Upper lobe of left lung (tissue), 6 donors: ENCODE measurements around the gene SCGB3A1. TPM values are rescaled to one million over a fixed set of nuclear protein-coding genes. Genes with fewer than 3 reads are reported as not detected.

Experiments used
- ATAC-seq, 2 donors: fragments of 200-7000 bp; cut with Tn5 transposase; one replicate each; pipeline ENCODE4 v1.9.1; 2022; ENCODE audit warnings: mild to moderate bottlenecking in 2 of 2, moderate library complexity in 2 of 2; ENCODE audit not compliant: low FRiP score in 2 of 2
- DNase-seq, 2 donors: peaks; one replicate each; pipeline ENCODE4 v3.0.0-alpha.2; 2019 to 2020
- H3K27ac ChIP-seq, 4 donors: fragments of 200-600 bp; sonication (generic); one replicate each; pipeline ENCODE4 v1.5.1; 2016 to 2019
- H3K27me3 ChIP-seq, 4 donors: fragments of 200-600 bp; sonication (generic); one replicate each; pipeline ENCODE4 v1.5.1; 2017 to 2019
- H3K36me3 ChIP-seq, 4 donors: fragments of 200-600 bp; sonication (generic); one replicate each; pipeline ENCODE4 v1.5.1; 2016 to 2019
- H3K4me1 ChIP-seq, 4 donors: fragments of 200-600 bp; sonication (generic); one replicate each; pipeline ENCODE4 v1.5.1; 2018 to 2019
- H3K4me3 ChIP-seq, 4 donors: fragments of 200-600 bp; sonication (generic); one replicate each; pipeline ENCODE4 v1.5.1; 2017 to 2019; ENCODE audit warnings: mild to moderate bottlenecking in 2 of 4, moderate library complexity in 1 of 4
- H3K9me3 ChIP-seq, 4 donors: fragments of 200-600 bp; sonication (generic); one replicate each; pipeline ENCODE4 v1.5.1; 2018 to 2019
- EP300 ChIP-seq, 4 donors: sonication (generic); formaldehyde crosslinking; IDR thresholded peaks; one replicate each; pipeline ENCODE4 v1.5.1; 2017; ENCODE audit warnings: antibody characterized with exemption in 4 of 4, control low read depth in 2 of 4
- POLR2A ChIP-seq, 4 donors: fragments of 450-650 bp; IDR thresholded peaks; one replicate each; pipeline ENCODE4 v1.5.1; 2016 to 2017; ENCODE audit warnings: antibody characterized with exemption in 4 of 4, mild to moderate bottlenecking in 2 of 4
- POLR2AphosphoS5 ChIP-seq, 2 donors: sonication (generic); formaldehyde crosslinking; IDR thresholded peaks; one replicate each; pipeline ENCODE4 v1.5.1; 2017; ENCODE audit warnings: antibody characterized with exemption in 2 of 2
- WGBS, 2 donors: methylation state at CpG; one replicate each; pipeline ENCODE4 v1.1.5; 2017 to 2018; 5-methylcytosine and 5-hydroxymethylcytosine counted together
- total RNA-seq, 6 donors: library from RNA; depleted of rRNA in 4 of 6; stranded (reverse); fragments of >200 nt in 4 of 6; gene quantifications; one replicate each; pipeline versions ENCODE4 v1.1.0 to v1.2.1, GENCODE V29; 2016 to 2021
- TF ChIP-seq, protein P1 (sequence below), 6 experiments: fragments of 450-650 bp in 4 of 6; fragments of 200-600 bp in 2 of 6; sonication (generic) in 2 of 6; IDR thresholded peaks; one replicate each; pipeline ENCODE4 v1.5.1; 2016 to 2019; ENCODE audit warnings: antibody characterized with exemption in 6 of 6
- donor health status: DM: no; HTN: no; CAD: no; lungs with moderate emphysema.
- donor health status: DM: no; HTN: yes; CAD: no; lungs with severe emphysema.

SCGB3A1 gene
- total RNA-seq, 6 donors from 2014 or later: 232 to 940 (median 596) TPM

DNA sequence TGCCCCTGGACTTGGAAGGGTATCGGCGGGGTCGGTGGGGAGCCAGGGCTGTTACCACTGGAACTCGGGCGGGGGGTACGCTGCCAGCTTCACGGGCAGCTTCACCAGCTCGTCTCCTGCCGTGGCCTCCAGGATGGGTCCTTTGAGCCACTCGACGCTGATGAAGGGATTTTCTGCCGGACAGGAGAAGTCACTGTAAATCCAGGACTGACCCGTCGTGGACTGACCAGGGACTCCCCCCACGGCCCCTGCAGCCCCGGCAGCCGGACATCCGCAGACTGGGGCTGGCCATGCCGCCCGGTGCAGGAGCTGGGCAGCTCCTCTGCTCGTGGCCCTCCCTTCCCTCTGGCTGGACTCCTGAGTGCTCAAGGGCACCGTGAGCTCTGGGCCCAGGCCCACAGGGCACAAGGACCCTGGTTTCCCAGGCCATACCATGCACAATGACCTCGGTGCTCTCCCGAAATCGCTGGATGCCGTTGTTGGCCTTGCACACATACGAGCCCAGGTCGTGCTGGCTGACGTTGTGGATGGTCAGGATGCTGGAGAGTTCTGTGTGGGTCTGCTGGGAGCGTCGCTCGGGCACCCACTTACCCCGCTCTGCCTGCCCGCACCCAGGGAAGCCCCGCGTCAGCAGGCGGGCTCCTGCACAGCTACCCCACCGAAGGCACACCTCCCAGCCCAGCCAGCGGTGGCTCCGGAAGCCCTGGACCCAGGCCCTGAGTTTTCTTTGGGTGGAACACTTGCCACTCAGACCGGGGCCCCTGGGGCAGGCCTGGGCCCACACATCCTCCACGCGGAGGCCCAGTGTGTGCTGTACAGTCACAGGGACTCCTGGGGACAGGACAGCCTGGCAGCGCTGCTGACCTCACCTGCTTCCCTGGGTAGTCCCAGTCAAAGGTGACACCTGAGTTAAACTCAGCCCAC, 37.8 kb upstream of the SCGB3A1 start:
- WGBS, 2 donors: 89 to 91% methylated on average over 7 to 42 of the region's 44 CpGs
- DNase-seq (peak in 1 of 2 donors; percentile 75), ATAC-seq (no peak)
- H3K27ac ChIP-seq: no peak overlapping the region
- H3K4me1 ChIP-seq: peaks cover 0 to 17% (median 9%) of the 10 kb centered on the region in 4 donors
- H3K4me3 ChIP-seq: no peak overlapping the region
- H3K27me3 ChIP-seq: no peaks in the 10 kb centered on the region
- H3K9me3 ChIP-seq: no peaks in the 10 kb centered on the region
- TF ChIP-seq POLR2AphosphoS5 (IDR thresholded peaks at IDR 0.05) (no peak), EP300 (IDR thresholded peaks at IDR 0.05) (no peak), POLR2A (IDR thresholded peaks at IDR 0.05) (no peak)
- TF ChIP-seq, protein P1, sequence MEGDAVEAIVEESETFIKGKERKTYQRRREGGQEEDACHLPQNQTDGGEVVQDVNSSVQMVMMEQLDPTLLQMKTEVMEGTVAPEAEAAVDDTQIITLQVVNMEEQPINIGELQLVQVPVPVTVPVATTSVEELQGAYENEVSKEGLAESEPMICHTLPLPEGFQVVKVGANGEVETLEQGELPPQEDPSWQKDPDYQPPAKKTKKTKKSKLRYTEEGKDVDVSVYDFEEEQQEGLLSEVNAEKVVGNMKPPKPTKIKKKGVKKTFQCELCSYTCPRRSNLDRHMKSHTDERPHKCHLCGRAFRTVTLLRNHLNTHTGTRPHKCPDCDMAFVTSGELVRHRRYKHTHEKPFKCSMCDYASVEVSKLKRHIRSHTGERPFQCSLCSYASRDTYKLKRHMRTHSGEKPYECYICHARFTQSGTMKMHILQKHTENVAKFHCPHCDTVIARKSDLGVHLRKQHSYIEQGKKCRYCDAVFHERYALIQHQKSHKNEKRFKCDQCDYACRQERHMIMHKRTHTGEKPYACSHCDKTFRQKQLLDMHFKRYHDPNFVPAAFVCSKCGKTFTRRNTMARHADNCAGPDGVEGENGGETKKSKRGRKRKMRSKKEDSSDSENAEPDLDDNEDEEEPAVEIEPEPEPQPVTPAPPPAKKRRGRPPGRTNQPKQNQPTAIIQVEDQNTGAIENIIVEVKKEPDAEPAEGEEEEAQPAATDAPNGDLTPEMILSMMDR (IDR thresholded peaks at IDR 0.05): no peak
- peaks cover 0 to 18% (median 0%) of the 10 kb centered on the region in 4 donors for H3K36me3 ChIP-seq

GRCh38 chr5:180628211-180628610, 36.9 kb upstream of the SCGB3A1 start:
- Histone ChIP-seq H3K36me3 (peaks cover 0 to 18% (median 0%) of the 10 kb centered on the region in 4 donors), H3K4me1 (peaks cover 7 to 23% (median 16%) of the 10 kb centered on the region in 4 donors), H3K9me3 (no peaks in the 10 kb centered on the region), H3K27ac (peak overlapping the region in 2 of 4 donors; percentile 67), H3K4me3 (no peak overlapping the region), H3K27me3 (no peaks in the 10 kb centered on the region)
- 89% methylated on average over 4 to 14 of the region's 14 CpGs for WGBS, 2 donors
- ATAC-seq: no peak
- DNase-seq: peak in 1 of 2 donors; percentile 60
- TF ChIP-seq POLR2A (IDR thresholded peaks at IDR 0.05) (no peak), POLR2AphosphoS5 (IDR thresholded peaks at IDR 0.05) (no peak), EP300 (IDR thresholded peaks at IDR 0.05) (no peak)
- TF ChIP-seq, protein P1 (IDR thresholded peaks at IDR 0.05): no peak

GRCh38 chr5:180627386-180628120, 36.3 kb upstream of the SCGB3A1 start:
- Histone ChIP-seq H3K9me3 (no peaks in the 10 kb centered on the region), H3K27me3 (no peaks in the 10 kb centered on the region), H3K4me1 (peaks cover 11 to 25% (median 18%) of the 10 kb centered on the region in 4 donors), H3K36me3 (peaks cover 0 to 18% (median 0%) of the 10 kb centered on the region in 4 donors), H3K4me3 (no peak overlapping the region), H3K27ac (peak overlapping the region in 2 of 4 donors; percentile 67)
- TF ChIP-seq POLR2A (IDR thresholded peaks at IDR 0.05): no peak
- TF ChIP-seq, protein P1 (IDR thresholded peaks at IDR 0.05): no peak
- ATAC-seq: no peak
- 71 to 81% methylated on average over 7 to 12 of the region's 12 CpGs for WGBS, 2 donors
- no peak for DNase-seq

DNA sequence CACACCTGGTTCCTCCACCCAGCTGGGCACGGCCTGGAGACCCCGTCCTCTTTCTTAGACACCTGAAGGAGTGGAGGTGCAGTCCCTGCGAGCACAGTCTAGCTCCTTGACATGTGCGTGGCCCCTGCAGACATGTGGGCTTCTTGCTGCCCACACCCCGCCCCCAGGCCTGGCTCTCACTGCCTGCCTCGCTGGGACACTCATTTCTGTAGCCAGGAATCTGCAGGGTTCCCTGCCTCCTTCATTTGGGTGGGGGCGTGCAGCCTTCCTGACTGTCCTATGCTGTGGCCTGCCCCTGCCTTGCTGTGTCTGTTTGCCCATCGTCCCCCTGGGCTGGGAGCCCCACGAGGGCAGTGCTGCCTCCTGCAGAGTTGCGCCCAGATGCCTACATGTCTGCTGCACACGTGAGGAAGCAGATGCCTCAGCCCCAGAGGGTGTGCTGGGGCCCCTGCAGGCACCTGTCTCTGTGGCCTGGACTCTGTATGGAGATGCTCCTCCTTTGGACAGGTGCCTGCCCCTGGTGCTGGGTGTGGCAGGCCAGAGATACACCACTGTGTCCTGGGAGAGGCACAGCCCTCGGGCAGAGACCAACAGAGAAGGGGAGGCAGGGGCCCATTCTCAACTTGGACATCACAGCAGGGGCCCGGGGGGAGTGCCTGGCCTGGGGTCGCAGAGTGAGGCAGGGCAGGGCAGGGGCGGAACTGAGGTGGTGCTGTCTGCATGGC, 35.5 kb upstream of the SCGB3A1 start:
- H3K4me3 ChIP-seq: no peak overlapping the region
- peaks cover 0 to 18% (median 0%) of the 10 kb centered on the region in 4 donors for H3K36me3 ChIP-seq
- H3K9me3 ChIP-seq: no peaks in the 10 kb centered on the region
- peaks cover 9 to 19% (median 13%) of the 10 kb centered on the region in 4 donors for H3K4me1 ChIP-seq
- 79 to 89% methylated on average over 8 to 14 of the region's 15 CpGs for WGBS, 2 donors
- ATAC-seq: no peak
- peak overlapping the region in 2 of 4 donors; percentile 67 for H3K27ac ChIP-seq
- H3K27me3 ChIP-seq: no peaks in the 10 kb centered on the region
- peak in 1 of 2 donors; percentile 56 for DNase-seq
- TF ChIP-seq, protein P1 (IDR thresholded peaks at IDR 0.05): no peak
- TF ChIP-seq EP300 (IDR thresholded peaks at IDR 0.05) (no peak), POLR2AphosphoS5 (IDR thresholded peaks at IDR 0.05) (no peak), POLR2A (IDR thresholded peaks at IDR 0.05) (no peak)
